Measurements from ENCODE around the gene TPK1. TPM values are rescaled to one million over a fixed set of nuclear protein-coding genes. Genes with fewer than 3 reads are reported as not detected.

Gene TPK1
- total RNA-seq, 1 donor from 2014 or later, result 2.2 TPM

DNA sequence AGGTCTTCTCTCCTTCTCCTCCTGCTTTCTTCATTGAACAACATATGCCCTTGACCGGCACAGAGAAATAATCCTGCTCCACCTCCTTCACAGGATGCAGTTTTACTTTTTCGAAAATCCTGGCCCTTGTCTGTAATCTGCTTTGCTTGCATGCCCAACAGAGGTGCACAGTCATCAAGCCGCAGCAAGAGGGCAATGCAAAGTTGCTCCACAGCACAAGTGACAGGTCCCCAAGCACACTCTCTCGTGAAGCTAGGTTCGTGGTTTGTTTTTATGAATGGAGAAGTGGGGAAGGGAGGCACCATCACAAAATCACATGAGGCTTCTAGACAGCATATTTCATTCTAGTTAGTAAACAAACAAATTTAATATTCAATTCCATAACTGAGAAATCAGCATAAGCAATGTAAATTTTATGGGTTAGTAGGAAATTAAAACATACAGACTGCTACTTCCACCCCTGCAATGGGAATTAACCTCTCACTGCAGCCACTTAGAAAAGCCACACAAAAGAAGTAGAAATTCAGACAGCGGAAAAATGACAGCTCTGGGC is 178.8 kb downstream of the TPK1 start:
- Mint-ChIP-seq H3K27ac (no peak overlapping the region), H3K4me3 (ENCODE audit: low read depth) (no peak overlapping the region), H3K9me3 (ENCODE audit: low read depth) (no peaks in the 10 kb centered on the region), H3K27me3 (no peaks in the 10 kb centered on the region), H3K36me3 (ENCODE audit: insufficient read depth) (no peaks in the 10 kb centered on the region), H3K4me1 (ENCODE audit: low read depth) (peaks cover 4% of the 10 kb centered on the region)
- no peak for DNase-seq (ENCODE audit: low spot score, unreplicated experiment)
- TF ChIP-seq, protein P1, sequence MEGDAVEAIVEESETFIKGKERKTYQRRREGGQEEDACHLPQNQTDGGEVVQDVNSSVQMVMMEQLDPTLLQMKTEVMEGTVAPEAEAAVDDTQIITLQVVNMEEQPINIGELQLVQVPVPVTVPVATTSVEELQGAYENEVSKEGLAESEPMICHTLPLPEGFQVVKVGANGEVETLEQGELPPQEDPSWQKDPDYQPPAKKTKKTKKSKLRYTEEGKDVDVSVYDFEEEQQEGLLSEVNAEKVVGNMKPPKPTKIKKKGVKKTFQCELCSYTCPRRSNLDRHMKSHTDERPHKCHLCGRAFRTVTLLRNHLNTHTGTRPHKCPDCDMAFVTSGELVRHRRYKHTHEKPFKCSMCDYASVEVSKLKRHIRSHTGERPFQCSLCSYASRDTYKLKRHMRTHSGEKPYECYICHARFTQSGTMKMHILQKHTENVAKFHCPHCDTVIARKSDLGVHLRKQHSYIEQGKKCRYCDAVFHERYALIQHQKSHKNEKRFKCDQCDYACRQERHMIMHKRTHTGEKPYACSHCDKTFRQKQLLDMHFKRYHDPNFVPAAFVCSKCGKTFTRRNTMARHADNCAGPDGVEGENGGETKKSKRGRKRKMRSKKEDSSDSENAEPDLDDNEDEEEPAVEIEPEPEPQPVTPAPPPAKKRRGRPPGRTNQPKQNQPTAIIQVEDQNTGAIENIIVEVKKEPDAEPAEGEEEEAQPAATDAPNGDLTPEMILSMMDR (IDR thresholded peaks at IDR 0.05; ENCODE audit: unreplicated experiment), result no peak

GRCh38 chr7:144653449-144653848 is 182.4 kb downstream of the TPK1 start:
- Mint-ChIP-seq H3K4me3 (ENCODE audit: low read depth) (no peak overlapping the region), H3K36me3 (ENCODE audit: insufficient read depth) (peaks cover 2% of the 10 kb centered on the region), H3K27ac (no peak overlapping the region), H3K27me3 (no peaks in the 10 kb centered on the region), H3K4me1 (ENCODE audit: low read depth) (no peaks in the 10 kb centered on the region), H3K9me3 (ENCODE audit: low read depth) (peaks cover 12% of the 10 kb centered on the region)
- DNase-seq (ENCODE audit: low spot score, unreplicated experiment), result no peak
- TF ChIP-seq, protein P1 (IDR thresholded peaks at IDR 0.05; ENCODE audit: unreplicated experiment), result no peak

GRCh38 chr7:144650439-144650838 is 185.4 kb downstream of the TPK1 start:
- Mint-ChIP-seq H3K27me3 (no peaks in the 10 kb centered on the region), H3K4me3 (ENCODE audit: low read depth) (no peak overlapping the region), H3K9me3 (ENCODE audit: low read depth) (peaks cover 18% of the 10 kb centered on the region), H3K36me3 (ENCODE audit: insufficient read depth) (peaks cover 2% of the 10 kb centered on the region), H3K4me1 (ENCODE audit: low read depth) (no peaks in the 10 kb centered on the region), H3K27ac (no peak overlapping the region)
- DNase-seq (ENCODE audit: low spot score, unreplicated experiment), result no peak
- TF ChIP-seq, protein P1 (IDR thresholded peaks at IDR 0.05; ENCODE audit: unreplicated experiment), result no peak

DNA sequence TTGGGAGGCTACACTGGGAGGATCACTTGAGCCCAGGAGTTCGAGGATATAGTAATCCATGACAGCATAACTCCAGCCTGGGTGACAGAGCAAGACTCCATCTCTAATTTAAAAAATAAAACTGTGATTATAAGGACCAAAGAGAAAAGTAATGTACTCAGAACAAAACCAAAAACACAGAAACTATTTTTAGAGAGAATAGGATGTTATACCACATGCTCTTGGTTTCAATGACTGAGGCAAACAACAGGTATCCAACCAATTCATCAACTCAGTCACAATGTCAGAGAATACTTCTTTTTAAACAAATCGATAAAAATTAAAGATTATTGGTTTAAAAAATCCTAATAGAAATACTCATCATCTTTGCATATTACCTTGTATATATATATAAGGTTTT is 186.7 kb downstream of the TPK1 start:
- TF ChIP-seq, protein P1 (IDR thresholded peaks at IDR 0.05; ENCODE audit: unreplicated experiment), result no peak
- Mint-ChIP-seq H3K4me1 (ENCODE audit: low read depth) (no peaks in the 10 kb centered on the region), H3K4me3 (ENCODE audit: low read depth) (no peak overlapping the region), H3K9me3 (ENCODE audit: low read depth) (peaks cover 18% of the 10 kb centered on the region), H3K27me3 (no peaks in the 10 kb centered on the region), H3K27ac (no peak overlapping the region), H3K36me3 (ENCODE audit: insufficient read depth) (peaks cover 2% of the 10 kb centered on the region)
- no peak for DNase-seq (ENCODE audit: low spot score, unreplicated experiment)

GRCh38 chr7:144641389-144642044 is 194.3 kb downstream of the TPK1 start:
- Mint-ChIP-seq H3K4me3 (ENCODE audit: low read depth) (no peak overlapping the region), H3K36me3 (ENCODE audit: insufficient read depth) (no peaks in the 10 kb centered on the region), H3K4me1 (ENCODE audit: low read depth) (no peaks in the 10 kb centered on the region), H3K27ac (peak overlapping the region; percentile 4), H3K9me3 (ENCODE audit: low read depth) (no peaks in the 10 kb centered on the region), H3K27me3 (no peaks in the 10 kb centered on the region)
- DNase-seq (ENCODE audit: low spot score, unreplicated experiment), result no peak
- TF ChIP-seq, protein P1 (IDR thresholded peaks at IDR 0.05; ENCODE audit: unreplicated experiment), result no peak
